GM12874 (cell line): Measurements from ENCODE around the gene RAD51B.

Experiments used
- TF ChIP-seq, protein P1 (sequence below): IDR thresholded peaks from 2 replicates; pipeline ENCODE4 v1.5.1; 2011; ENCODE audit warnings: low read depth, mild to moderate bottlenecking, control low read depth, low read length, moderate library complexity; ENCODE audit not compliant: insufficient read depth

RAD51B gene

DNA sequence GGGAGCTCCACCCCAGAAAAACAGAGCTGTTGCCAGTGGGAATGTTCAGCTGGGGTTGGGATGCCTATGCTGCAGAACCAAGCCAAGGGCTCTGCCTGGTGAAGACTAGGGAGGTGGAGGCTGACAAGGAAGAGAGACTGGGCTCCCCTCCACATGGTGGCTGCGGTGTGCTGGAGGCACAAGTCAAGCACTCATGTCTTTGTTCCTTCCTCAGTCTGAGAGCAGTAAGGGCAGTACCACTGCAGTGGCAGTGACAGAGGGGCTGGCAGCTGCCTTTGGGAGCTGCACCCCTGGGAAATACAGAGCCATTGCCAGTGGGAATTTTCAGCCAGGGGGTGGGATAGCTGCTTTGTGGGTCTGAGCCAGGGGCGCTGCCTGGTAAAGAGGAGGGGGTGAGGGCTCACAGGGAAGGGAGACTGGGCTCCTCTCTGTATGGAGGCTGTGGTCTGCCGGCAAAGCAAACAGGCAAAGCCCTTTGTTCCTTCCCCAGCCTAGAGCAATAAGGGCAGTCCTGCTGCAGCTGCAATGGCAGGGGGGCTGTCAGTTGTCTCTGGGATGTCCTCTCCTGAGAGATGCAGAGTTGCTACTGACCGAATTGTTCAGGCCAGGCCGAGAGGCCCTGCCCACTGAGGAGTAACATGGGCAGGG, 255.9 kb downstream of the RAD51B start:
- TF ChIP-seq, protein P1, sequence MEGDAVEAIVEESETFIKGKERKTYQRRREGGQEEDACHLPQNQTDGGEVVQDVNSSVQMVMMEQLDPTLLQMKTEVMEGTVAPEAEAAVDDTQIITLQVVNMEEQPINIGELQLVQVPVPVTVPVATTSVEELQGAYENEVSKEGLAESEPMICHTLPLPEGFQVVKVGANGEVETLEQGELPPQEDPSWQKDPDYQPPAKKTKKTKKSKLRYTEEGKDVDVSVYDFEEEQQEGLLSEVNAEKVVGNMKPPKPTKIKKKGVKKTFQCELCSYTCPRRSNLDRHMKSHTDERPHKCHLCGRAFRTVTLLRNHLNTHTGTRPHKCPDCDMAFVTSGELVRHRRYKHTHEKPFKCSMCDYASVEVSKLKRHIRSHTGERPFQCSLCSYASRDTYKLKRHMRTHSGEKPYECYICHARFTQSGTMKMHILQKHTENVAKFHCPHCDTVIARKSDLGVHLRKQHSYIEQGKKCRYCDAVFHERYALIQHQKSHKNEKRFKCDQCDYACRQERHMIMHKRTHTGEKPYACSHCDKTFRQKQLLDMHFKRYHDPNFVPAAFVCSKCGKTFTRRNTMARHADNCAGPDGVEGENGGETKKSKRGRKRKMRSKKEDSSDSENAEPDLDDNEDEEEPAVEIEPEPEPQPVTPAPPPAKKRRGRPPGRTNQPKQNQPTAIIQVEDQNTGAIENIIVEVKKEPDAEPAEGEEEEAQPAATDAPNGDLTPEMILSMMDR = no peak

DNA sequence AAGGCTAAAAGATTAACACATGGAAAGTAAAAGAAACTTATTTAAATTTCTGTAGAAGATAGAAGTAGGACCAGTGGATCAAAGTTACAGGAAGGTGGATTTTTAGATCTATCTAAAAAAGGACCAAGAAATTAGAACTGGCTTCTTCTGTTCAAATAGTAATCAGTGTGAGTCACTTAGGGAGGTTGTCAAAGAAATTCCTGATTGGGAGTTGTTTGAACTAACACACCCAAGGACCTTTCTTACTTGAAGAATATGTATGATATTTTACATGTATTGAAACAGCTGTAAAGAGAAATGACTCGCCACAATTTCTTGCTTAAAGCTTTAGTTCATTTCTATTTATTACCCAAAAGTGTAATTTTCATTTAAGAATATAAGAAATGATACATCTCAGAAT, 256.9 kb downstream of the RAD51B start:
- TF ChIP-seq, protein P1 = no peak

DNA sequence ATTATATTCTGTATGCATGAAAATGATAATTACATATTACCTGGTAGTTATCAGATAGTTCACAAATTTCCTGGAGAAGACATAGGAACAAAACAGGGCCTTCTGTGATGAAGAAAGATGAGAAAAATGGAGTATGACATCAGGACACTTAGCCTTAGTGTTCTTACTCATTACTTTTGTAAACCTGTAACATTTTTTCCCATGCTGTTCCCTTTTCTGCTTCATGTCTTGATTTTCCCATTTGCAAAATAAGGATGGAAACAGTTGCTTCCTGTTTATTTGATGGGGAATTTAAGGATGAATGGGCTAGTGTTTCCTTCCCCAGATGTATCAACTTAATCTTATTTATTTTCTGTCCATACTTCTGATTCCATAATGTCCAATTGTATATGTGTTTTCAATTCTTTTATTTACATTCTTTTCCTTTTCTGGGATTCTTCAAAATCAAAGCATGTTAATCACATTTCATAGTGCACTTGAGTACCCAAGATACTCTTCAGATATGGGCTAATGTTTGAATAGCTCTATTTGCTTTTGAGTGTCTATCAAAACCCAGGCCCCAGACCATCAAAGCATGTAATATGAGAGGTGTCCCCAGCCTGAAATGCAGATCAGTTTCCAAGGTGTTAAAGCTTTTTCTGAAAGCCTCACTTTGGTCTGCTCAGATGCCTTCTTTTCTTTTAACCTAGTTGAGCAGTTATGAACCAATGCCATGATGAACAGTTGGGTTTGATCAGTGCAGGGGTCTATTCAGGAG, 260.5 kb downstream of the RAD51B start:
- TF ChIP-seq, protein P1 = no peak

DNA sequence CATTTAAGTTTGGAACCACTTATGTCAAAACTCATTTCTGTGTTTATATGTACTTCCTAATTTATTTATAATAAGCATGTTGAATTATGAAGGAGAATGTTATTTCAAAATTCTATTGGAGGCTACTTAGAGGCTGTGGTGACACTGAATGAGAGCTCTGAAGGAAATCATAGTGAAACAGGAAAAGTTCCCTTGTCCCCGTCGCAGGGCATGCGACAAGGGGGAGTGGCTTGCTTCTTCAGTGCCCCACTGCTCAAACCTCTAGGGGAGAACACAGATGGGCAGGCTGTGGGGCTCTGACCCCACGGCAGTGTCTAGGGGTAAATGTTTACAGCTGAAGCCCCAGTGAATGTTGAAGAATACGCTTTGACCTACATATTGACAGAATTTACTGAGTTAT, 261.9 kb downstream of the RAD51B start:
- TF ChIP-seq, protein P1 = no peak

DNA sequence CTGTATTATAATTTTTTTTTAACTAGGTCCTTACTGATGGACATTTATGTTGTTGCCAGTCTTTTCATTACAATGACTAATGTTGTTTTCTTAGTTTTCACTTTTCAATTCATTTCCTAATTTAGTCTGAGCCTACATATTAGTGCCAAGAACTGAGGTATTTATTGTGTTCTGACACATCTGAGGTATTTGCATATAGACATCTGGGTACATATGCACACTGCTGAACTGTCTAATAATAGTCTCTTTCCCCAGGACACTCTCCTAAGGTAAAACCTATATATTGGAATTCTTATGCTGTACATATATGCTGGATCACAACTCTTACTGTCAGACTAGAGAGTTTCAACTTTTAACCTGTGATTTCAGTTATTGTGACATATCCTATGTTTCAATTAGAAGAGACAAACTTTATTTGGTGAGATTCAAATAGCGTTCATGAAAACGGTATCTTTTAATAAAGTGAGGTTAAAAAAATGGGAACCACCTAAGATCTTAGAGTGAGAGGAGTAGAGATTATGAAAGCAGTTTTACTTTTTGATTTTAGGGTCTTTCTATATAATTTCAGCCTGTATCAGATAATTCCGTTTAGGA, 263.2 kb downstream of the RAD51B start:
- TF ChIP-seq, protein P1 = no peak

DNA sequence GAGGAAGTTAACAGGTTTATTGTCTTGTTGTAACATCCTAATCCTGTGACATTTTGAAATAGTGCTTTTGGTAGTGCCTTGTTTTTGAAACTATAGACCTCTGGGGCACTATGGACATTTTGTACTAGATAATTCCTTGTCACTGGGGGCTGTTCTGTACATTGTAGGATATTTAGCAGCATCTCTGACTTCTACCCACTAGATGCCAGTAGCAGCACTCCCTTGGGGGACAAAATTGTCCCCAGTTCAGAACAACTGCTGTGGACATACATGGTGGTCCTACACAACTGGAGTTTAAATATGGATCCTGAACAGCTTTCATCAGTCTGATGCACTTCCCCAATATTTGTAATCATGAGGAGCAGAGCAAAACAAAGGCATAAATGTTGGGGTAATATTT, 264.7 kb downstream of the RAD51B start:
- TF ChIP-seq, protein P1 = peak; percentile 19; the same call in 1 of the 2 replicates

DNA sequence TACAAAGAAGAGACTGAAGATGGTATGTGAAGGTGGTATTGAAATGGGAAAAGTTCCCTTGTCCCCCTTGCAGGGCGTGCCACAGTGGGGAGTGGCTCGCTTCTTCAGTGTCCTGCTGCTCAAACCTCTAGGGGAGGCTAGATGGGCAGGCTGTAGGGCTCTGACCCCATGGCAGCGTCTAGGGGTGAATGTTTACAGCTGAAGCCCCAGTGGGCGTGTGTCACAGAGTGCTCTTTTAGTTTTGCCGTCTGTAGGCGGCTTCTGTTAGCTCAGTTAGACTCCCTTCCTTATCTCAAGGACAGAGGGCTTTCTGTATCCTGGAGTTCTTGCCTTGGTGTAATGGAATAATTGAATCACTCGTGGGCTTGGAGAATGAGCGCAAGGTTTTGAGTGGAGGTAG, 266.2 kb downstream of the RAD51B start:
- TF ChIP-seq, protein P1 = no peak
